ENCODE results near the gene TM9SF1. TPM values are rescaled to one million over a fixed set of nuclear protein-coding genes. Genes with fewer than 3 reads are reported as not detected.

The TM9SF1 gene
- total and polyA plus RNA-seq, 2 experiments from 2014 or later, result 12.6 to 27.5 TPM

- TF ChIP-seq REST (IDR thresholded peaks at IDR 0.05; ENCODE audit: unreplicated experiment) (no peak), NANOG (IDR thresholded peaks at IDR 0.05; ENCODE audit: borderline replicate concordance) (no peak)
Observed at GRCh38 chr14:24183014-24183481, 12.2 kb downstream of the TM9SF1 start (continued).

GRCh38 chr14:24182110-24182882 is 12.9 kb downstream of the TM9SF1 start:
- Histone ChIP-seq H3K4me3 (no peak overlapping the region), H3K27me3 (ENCODE audit: insufficient read depth) (no peaks in the 10 kb centered on the region), H2AFZ (no peak overlapping the region), H3K79me2 (replicated peaks; ENCODE audit: insufficient read depth) (peaks cover 6% of the 10 kb centered on the region; the same call in 1 of the 2 replicates), H3F3A (replicated peaks; ENCODE audit: low read depth) (no peaks in the 10 kb centered on the region), H3K4me1 (ENCODE audit: insufficient read depth) (no peaks in the 10 kb centered on the region), H3K4me2 (no peak overlapping the region), H3K9me2 (ENCODE audit: insufficient read depth) (no peaks in the 10 kb centered on the region), H4K20me1 (replicated peaks; ENCODE audit: insufficient read depth) (no peaks in the 10 kb centered on the region; the same call in 1 of the 2 replicates), H3K36me3 (ENCODE audit: insufficient read depth) (no peaks in the 10 kb centered on the region; the same call in 1 of the 2 replicates), H3K27ac (ENCODE audit: low read depth) (no peak overlapping the region)
- Mint-ChIP-seq H3K27me3 (ENCODE audit: insufficient read depth, low read depth, poor library complexity) (peaks cover 34% of the 10 kb centered on the region), H3K4me3 (peak overlapping the region; percentile 24; the same call in 1 of the 3 replicates), H3K27ac (peak overlapping the region; percentile 56; the same call in 1 of the 2 replicates), H3K36me3 (ENCODE audit: low read depth) (peaks cover 81% of the 10 kb centered on the region), H3K4me1 (peaks cover 4% of the 10 kb centered on the region), H3K9me3 (peaks cover 3% of the 10 kb centered on the region; the same call in 2 of the 3 replicates)
- no peak for DNase-seq (ENCODE audit: low spot score)
- ATAC-seq, result no peak
- no peak for TF ChIP-seq EZH2 (IDR thresholded peaks at IDR 0.05; ENCODE audit: low read depth, unreplicated experiment)
- no peak for TF ChIP-seq ZNF114 (CRISPR knock-in tag; IDR thresholded peaks at IDR 0.05)
- no peak for TF ChIP-seq CTCF (conservative IDR thresholded peaks at IDR 0.05; ENCODE audit: low read depth in 2 of 2)

Measured in GM23338 (cell line).